Neural crest cell (in vitro differentiated cells): Measurements from ENCODE around the gene PVALB. TPM values are rescaled to one million over a fixed set of nuclear protein-coding genes. Genes with fewer than 3 reads are reported as not detected.

ENCODE experiments used
- DNase-seq: peaks from one replicate; pipeline ENCODE4 v3.0.0; 2021; ENCODE audit warnings: low read depth, mixed read lengths, low spot score
- H3K27ac Mint-ChIP-seq: one replicate; pipeline ENCODE4 v1.8.0; 2021; ENCODE audit warnings: mild to moderate bottlenecking, mixed read lengths; ENCODE audit not compliant: unreplicated experiment
- H3K27me3 Mint-ChIP-seq: 2 replicates; pipeline ENCODE4 v1.8.0; 2021; ENCODE audit warnings: low read depth, mild to moderate bottlenecking, mixed read lengths
- H3K36me3 Mint-ChIP-seq: 2 replicates; pipeline ENCODE4 v1.8.0; 2021; ENCODE audit warnings: low read depth, mild to moderate bottlenecking, mixed read lengths
- H3K4me1 Mint-ChIP-seq: 2 replicates; pipeline ENCODE4 v1.8.0; 2021; ENCODE audit warnings: mixed read lengths
- H3K4me3 Mint-ChIP-seq: one replicate; pipeline ENCODE4 v1.8.0; 2021; ENCODE audit warnings: mild to moderate bottlenecking, mixed read lengths
- H3K9me3 Mint-ChIP-seq: 2 replicates; pipeline ENCODE4 v1.8.0; 2021; ENCODE audit warnings: mixed read lengths
- total RNA-seq: library from RNA; stranded (reverse); gene quantifications from 2 replicates; pipeline ENCODE4 v1.2.1, GENCODE V29; 2021
- TF ChIP-seq, protein P1 (sequence below): fragments of 200-600 bp; sonication (generic); conservative IDR thresholded peaks from 2 replicates; pipeline ENCODE4 v1.5.0; 2021; ENCODE audit warnings: antibody characterized with exemption, mild to moderate bottlenecking

Gene PVALB
- total RNA-seq, 1 donor from 2014 or later = 0.68 TPM

DNA sequence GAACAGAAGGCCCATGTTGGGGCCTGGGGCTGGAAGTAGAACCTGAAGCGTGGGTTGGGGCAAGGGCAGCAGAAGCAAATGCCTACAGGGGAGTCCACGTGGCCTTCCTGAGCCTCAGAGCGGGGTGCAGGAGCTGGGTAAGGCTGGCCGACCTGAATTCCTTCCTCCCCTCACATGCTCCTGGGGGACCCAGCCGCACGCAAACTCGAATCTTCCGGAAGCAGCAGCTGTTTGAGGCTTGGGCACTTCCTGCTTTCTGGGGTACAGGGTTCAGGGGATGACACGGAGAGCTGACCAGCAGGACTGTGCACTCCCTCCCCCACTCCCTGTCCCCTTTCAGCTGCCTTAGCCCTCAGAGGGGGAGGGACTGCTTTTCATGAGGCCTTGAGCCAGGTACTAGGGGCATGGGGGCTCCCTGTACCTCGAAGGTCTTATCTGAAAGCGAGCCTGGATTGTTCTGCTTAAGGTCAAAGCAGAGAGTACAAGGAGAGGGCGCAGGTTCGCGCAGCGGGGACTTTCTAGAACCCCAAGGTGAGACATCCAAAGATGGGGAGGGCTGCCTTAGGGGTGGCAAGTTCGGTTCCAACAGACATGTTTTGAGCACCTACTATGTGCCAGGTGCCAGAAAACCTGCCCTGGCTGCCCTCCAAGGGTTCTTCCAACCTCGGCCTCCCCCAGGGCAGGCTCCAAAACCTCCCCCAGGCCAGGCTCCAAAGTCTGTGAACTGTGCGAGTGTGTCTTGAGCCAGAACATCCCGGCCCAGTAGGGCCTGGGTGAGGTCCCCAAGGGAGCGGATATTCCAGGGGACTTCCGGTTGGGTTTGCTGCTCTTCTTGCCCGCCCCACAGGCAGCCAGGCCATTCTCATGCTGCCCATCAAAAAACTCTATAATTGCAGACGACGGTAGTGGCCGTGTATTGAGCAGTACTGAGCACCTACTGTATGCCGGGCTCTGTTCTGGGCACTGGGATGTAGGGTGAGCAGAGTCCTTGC is 45.7 kb upstream of the PVALB start:
- TF ChIP-seq, protein P1, sequence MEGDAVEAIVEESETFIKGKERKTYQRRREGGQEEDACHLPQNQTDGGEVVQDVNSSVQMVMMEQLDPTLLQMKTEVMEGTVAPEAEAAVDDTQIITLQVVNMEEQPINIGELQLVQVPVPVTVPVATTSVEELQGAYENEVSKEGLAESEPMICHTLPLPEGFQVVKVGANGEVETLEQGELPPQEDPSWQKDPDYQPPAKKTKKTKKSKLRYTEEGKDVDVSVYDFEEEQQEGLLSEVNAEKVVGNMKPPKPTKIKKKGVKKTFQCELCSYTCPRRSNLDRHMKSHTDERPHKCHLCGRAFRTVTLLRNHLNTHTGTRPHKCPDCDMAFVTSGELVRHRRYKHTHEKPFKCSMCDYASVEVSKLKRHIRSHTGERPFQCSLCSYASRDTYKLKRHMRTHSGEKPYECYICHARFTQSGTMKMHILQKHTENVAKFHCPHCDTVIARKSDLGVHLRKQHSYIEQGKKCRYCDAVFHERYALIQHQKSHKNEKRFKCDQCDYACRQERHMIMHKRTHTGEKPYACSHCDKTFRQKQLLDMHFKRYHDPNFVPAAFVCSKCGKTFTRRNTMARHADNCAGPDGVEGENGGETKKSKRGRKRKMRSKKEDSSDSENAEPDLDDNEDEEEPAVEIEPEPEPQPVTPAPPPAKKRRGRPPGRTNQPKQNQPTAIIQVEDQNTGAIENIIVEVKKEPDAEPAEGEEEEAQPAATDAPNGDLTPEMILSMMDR = no peak
- Mint-ChIP-seq H3K4me3 (no peak overlapping the region), H3K36me3 (no peaks in the 10 kb centered on the region), H3K9me3 (no peaks in the 10 kb centered on the region), H3K27me3 (peaks cover 50% of the 10 kb centered on the region), H3K4me1 (no peaks in the 10 kb centered on the region), H3K27ac (no peak overlapping the region)
- no peak for DNase-seq

DNA sequence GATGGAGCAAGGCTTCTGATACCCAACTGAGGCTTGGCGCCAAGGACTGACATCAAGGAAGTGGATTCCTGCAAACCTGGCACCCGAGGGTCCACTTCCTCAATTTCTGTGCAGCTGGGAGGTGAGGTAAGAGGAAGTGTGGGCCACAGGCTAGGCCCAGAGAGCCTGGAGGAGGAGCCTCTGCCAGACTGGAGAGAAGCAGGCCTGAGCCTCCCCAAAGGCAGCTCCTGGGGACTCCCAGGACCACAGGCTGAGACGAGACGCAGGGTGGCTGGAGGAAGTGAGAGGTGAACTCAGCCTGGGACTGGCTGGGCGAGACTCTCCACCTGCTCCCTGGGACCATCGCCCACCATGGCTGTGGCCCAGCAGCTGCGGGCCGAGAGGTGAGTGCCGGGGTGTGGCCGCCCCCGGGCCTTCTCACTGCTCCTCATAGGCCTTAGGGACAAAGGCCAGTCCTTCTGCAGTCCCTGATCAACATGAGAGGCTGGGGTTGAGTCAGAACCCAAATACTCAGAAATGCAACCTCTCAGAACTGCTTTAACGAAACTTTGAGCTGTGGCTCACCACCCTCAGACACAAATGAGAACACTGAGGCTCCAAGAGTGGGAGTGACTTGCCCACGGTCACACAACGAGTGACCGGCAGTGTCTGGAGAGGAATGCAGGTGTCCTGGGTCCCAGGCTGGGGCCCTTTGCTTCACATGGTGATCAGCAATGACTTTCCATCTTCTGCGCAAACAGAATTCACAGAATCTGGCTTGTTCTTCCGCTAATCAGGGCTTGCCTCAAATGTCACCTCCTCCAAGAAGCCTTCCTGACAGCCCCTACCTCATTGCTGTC is 44.2 kb upstream of the PVALB start, which contains the start of gene NCF4:
TSS of gene NCF4 (plus strand) at position 186 of the 839 bp plus-strand sequence. CDS start at position 352, 166 bp downstream.
- Mint-ChIP-seq H3K4me3 (no peak within 1 kb of the TSS), H3K9me3 (no peaks in the 10 kb centered on the region)

DNA sequence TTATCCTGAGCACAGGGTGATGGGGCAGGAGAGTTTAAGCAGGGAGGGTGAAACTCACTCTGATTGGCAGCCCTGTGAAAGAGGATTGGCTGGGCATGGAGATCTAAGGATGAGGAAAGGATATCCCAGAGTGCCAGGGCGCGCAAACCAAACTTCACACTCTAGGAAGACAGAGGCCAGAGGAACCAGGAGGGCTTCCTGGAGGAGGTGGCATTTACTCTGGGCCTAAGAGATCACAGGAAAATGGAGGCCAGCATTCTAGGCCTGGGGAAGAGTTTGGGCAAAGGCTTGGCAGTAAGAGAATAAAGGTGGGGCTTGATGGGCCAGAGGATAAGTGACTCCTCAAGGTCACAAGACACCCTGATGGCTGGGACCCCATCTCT is 43.6 kb upstream of the PVALB start:
- TF ChIP-seq, protein P1 = no peak
- Mint-ChIP-seq H3K4me3 (no peak overlapping the region), H3K9me3 (no peaks in the 10 kb centered on the region), H3K27me3 (peaks cover 43% of the 10 kb centered on the region), H3K36me3 (no peaks in the 10 kb centered on the region), H3K27ac (no peak overlapping the region), H3K4me1 (peaks cover 6% of the 10 kb centered on the region)
- no peak for DNase-seq

More for the DNA sequence above, 44.2 kb upstream of the PVALB start, which contains the start of gene NCF4:
- H3K4me1 Mint-ChIP-seq = peaks cover 6% of the 10 kb centered on the region
- H3K27me3 Mint-ChIP-seq = peaks cover 49% of the 10 kb centered on the region
- no peaks in the 10 kb centered on the region for H3K36me3 Mint-ChIP-seq
- no peak for DNase-seq
- TF ChIP-seq, protein P1 = no peak
- no peak within 1 kb of the TSS for H3K27ac Mint-ChIP-seq

DNA sequence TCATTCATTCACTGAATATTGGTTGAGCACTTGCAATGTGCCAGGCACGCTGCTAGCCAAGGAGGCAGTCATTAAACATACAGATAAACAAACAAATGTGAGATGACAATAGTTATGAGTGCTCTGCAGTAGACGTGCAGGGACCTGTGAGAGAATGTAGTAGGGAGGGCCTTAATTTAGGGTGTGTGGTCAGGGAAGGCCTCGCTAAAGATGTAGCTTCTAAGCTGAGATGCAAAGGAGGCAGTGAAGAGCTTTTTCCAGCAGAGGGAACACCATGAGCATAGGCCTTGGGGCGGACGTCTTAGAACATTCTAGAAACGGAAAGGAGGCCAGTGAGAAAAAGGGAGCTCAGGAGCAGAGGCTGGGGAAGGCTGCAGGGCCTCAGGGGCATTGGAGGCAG is 43.2 kb upstream of the PVALB start:
- no peak overlapping the region for H3K27ac Mint-ChIP-seq
- TF ChIP-seq, protein P1 = no peak
- H3K4me3 Mint-ChIP-seq = no peak overlapping the region
- no peaks in the 10 kb centered on the region for H3K36me3 Mint-ChIP-seq
- H3K27me3 Mint-ChIP-seq = peaks cover 39% of the 10 kb centered on the region
- DNase-seq = no peak
- peaks cover 6% of the 10 kb centered on the region for H3K4me1 Mint-ChIP-seq
- H3K9me3 Mint-ChIP-seq = no peaks in the 10 kb centered on the region

DNA sequence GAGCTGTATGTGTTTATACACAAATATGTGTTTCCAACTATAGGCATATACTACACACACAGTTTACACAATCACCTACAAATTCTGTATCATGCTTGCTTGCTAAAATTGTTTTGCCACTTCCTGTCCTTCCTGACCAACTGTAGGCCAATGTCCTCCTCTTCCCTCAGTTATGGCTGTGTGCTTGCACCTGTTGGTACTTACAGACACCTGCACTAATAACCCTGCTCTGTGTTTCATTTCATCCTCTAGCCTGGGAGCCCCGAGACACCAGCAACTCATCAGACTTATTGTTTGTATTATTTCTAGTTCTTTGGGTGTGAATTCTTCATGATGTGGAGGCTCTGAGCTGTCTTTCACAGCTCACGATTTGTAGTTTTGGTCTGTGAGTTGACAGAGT is 42.1 kb upstream of the PVALB start:
- TF ChIP-seq, protein P1 = no peak

More for the DNA sequence above, 42.1 kb upstream of the PVALB start:
- Mint-ChIP-seq H3K36me3 (no peaks in the 10 kb centered on the region), H3K27ac (no peak overlapping the region), H3K4me1 (peaks cover 6% of the 10 kb centered on the region), H3K27me3 (peaks cover 36% of the 10 kb centered on the region), H3K4me3 (no peak overlapping the region), H3K9me3 (no peaks in the 10 kb centered on the region)
- no peak for DNase-seq
